ENCODE data around the gene EDIL3. TPM values are rescaled to one million over a fixed set of nuclear protein-coding genes. Genes with fewer than 3 reads are reported as not detected.
"Not testable (repeated sequence)": the region's sequence is repeated elsewhere in the genome, so short reads cannot be mapped to it uniquely, and the experiment has no call there.

EDIL3 gene
- total and polyA plus RNA-seq, 9 donors: 7.6 to 18.3 (median 11.6) TPM

GRCh38 chr5:84059672-84060071 is 325.0 kb downstream of the EDIL3 start:
- no peak for DNase-seq
- Histone ChIP-seq H3K27me3 (ENCODE audit: control insufficient read depth, insufficient read depth, low read length) (no peaks in the 10 kb centered on the region), H3K9me3 (replicated peaks; ENCODE audit: control insufficient read depth, low read depth, low read length) (no peaks in the 10 kb centered on the region), H3K4me3 (ENCODE audit: low read length) (no peak overlapping the region), H3K27ac (ENCODE audit: low read length) (no peak overlapping the region), H3K4me1 (ENCODE audit: control insufficient read depth, insufficient read depth, low read length) (no peaks in the 10 kb centered on the region), H3K36me3 (ENCODE audit: control insufficient read depth, insufficient read depth, low read length) (no peaks in the 10 kb centered on the region)
- no CpG with 5 or more reads among the region's 2 CpGs for WGBS (ENCODE audit: insufficient coverage)

DNA sequence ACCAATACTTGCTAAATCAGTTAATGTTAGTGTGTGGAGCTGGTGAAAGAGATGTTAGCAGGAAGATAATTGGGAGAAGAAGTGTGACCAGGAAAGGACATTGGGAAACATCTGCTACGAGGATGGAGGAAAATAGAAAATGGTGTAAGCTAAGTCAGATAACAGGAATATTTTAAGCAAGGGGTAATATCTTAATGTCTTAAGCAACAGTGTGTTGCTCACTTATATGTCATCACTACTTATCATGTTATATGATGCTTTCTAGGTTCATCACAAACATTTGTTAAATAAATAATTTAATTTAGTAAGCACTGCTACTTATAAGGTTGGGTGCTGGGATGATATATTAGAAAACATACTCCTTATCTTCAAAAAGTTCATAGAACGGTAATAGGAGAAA is 326.1 kb downstream of the EDIL3 start:
- Histone ChIP-seq H3K27me3 (ENCODE audit: control insufficient read depth, insufficient read depth, low read length) (no peaks in the 10 kb centered on the region), H3K36me3 (ENCODE audit: control insufficient read depth, insufficient read depth, low read length) (no peaks in the 10 kb centered on the region), H3K9me3 (replicated peaks; ENCODE audit: control insufficient read depth, low read depth, low read length) (no peaks in the 10 kb centered on the region), H3K27ac (ENCODE audit: low read length) (no peak overlapping the region), H3K4me1 (ENCODE audit: control insufficient read depth, insufficient read depth, low read length) (no peaks in the 10 kb centered on the region), H3K4me3 (ENCODE audit: low read length) (no peak overlapping the region)
- no peak for DNase-seq
- WGBS (ENCODE audit: insufficient coverage): no CpG with 5 or more reads among the region's 2 CpGs

DNA sequence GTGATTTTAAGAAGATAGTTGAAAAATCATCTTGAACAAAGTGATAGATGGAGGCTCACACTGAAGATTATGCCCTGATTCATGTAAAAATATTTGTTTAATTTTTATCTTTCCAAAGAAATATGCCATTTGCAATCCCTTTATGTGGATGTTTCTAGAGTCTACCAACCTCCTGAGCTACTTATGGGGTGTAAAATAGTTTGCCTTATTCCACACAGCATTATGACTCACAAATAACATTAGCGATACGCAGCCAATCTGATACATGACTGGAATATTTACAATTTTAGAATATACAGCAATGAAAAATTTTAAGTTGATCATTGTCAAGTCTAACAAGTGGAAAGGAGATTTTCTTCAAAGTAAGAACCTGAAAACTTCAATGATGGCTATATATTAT is 327.5 kb downstream of the EDIL3 start:
- no CpG with 5 or more reads among the region's 2 CpGs for WGBS (ENCODE audit: insufficient coverage)
- Histone ChIP-seq H3K27me3 (ENCODE audit: control insufficient read depth, insufficient read depth, low read length) (no peaks in the 10 kb centered on the region), H3K4me3 (ENCODE audit: low read length) (no peak overlapping the region), H3K27ac (ENCODE audit: low read length) (no peak overlapping the region), H3K36me3 (ENCODE audit: control insufficient read depth, insufficient read depth, low read length) (no peaks in the 10 kb centered on the region), H3K4me1 (ENCODE audit: control insufficient read depth, insufficient read depth, low read length) (no peaks in the 10 kb centered on the region), H3K9me3 (replicated peaks; ENCODE audit: control insufficient read depth, low read depth, low read length) (no peaks in the 10 kb centered on the region)
- DNase-seq: no peak

- no peak for DNase-seq
- 88% methylated on average over 1 of the region's 3 CpGs for WGBS (ENCODE audit: insufficient coverage)
- Histone ChIP-seq H3K27ac (ENCODE audit: low read length) (no peak overlapping the region), H3K9me3 (replicated peaks; ENCODE audit: control insufficient read depth, low read depth, low read length) (peaks cover 2% of the 10 kb centered on the region), H3K4me3 (ENCODE audit: low read length) (no peak overlapping the region), H3K27me3 (ENCODE audit: control insufficient read depth, insufficient read depth, low read length) (no peaks in the 10 kb centered on the region), H3K4me1 (ENCODE audit: control insufficient read depth, insufficient read depth, low read length) (no peaks in the 10 kb centered on the region), H3K36me3 (ENCODE audit: control insufficient read depth, insufficient read depth, low read length) (no peaks in the 10 kb centered on the region)
Measured at GRCh38 chr5:84045964-84046363, 338.7 kb downstream of the EDIL3 start.

DNA sequence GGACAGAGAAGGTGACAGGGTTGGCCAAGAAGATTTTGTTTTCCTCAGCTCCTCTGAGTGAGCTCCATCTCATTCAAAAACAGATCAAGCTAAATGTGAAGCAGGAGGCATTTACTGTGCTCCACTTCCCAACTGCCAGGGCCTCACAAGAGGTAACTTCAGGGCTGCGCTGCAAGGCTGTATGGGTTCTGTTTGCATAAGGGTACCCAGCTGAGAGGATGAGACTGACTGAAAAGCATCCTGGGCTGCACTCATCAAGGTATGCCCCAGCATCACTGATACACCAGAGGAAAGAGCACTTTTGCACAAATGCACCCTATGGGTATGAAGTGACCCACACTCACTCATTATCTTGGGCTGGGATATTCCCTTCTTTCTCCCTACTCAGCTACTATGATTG is 347.8 kb downstream of the EDIL3 start:
- H3K27ac ChIP-seq (ENCODE audit: low read length): no peak overlapping the region

DNA sequence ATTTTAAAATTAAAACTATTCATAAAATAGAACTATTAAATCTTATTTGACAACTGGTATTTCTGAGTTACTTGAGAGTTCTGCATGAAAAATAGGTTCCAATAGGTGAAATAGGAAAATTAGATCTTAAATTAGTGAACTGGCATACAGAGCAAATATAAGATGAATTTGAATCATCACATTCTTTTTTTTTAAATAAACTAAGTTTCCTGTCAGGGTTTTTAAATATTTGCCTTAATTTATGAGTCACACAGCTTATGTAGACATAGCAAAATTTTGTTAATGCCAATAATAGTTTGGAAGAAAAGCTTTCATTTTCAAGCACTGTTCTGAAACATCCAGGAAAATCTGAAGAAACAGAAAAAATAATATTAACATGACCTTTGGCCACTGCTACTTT is 352.4 kb downstream of the EDIL3 start:
- Histone ChIP-seq H3K27me3 (ENCODE audit: control insufficient read depth, insufficient read depth, low read length) (no peaks in the 10 kb centered on the region), H3K27ac (ENCODE audit: low read length) (no peak overlapping the region), H3K4me3 (ENCODE audit: low read length) (no peak overlapping the region), H3K36me3 (ENCODE audit: control insufficient read depth, insufficient read depth, low read length) (no peaks in the 10 kb centered on the region), H3K4me1 (ENCODE audit: control insufficient read depth, insufficient read depth, low read length) (no peaks in the 10 kb centered on the region), H3K9me3 (replicated peaks; ENCODE audit: control insufficient read depth, low read depth, low read length) (no peaks in the 10 kb centered on the region)
- DNase-seq: no peak

More for the DNA sequence above, 347.8 kb downstream of the EDIL3 start:
- WGBS (ENCODE audit: insufficient coverage): no CpG with 5 or more reads among the region's 1 CpG
- DNase-seq: no peak
- no peaks in the 10 kb centered on the region for H3K4me1 ChIP-seq (ENCODE audit: control insufficient read depth, insufficient read depth, low read length)
- no peaks in the 10 kb centered on the region for H3K36me3 ChIP-seq (ENCODE audit: control insufficient read depth, insufficient read depth, low read length)
- no peak overlapping the region for H3K4me3 ChIP-seq (ENCODE audit: low read length)
- H3K27me3 ChIP-seq (ENCODE audit: control insufficient read depth, insufficient read depth, low read length): no peaks in the 10 kb centered on the region
- H3K9me3 ChIP-seq (replicated peaks; ENCODE audit: control insufficient read depth, low read depth, low read length): no peaks in the 10 kb centered on the region

- DNase-seq: no peak
- WGBS (ENCODE audit: insufficient coverage): 100% methylated on average over 1 of the region's 4 CpGs
- Histone ChIP-seq H3K9me3 (replicated peaks; ENCODE audit: control insufficient read depth, low read depth, low read length) (no peaks in the 10 kb centered on the region), H3K36me3 (ENCODE audit: control insufficient read depth, insufficient read depth, low read length) (no peaks in the 10 kb centered on the region), H3K27me3 (ENCODE audit: control insufficient read depth, insufficient read depth, low read length) (no peaks in the 10 kb centered on the region), H3K27ac (ENCODE audit: low read length) (no peak overlapping the region), H3K4me3 (ENCODE audit: low read length) (no peak overlapping the region), H3K4me1 (ENCODE audit: control insufficient read depth, insufficient read depth, low read length) (no peaks in the 10 kb centered on the region)
Measured at GRCh38 chr5:84028093-84028492, 356.6 kb downstream of the EDIL3 start.

- H3K4me1 ChIP-seq (ENCODE audit: control insufficient read depth, insufficient read depth, low read length); H3K36me3 ChIP-seq (ENCODE audit: control insufficient read depth, insufficient read depth, low read length); H3K9me3 ChIP-seq (replicated peaks; ENCODE audit: control insufficient read depth, low read depth, low read length); H3K4me3 ChIP-seq (ENCODE audit: low read length); DNase-seq; H3K27me3 ChIP-seq (ENCODE audit: control insufficient read depth, insufficient read depth, low read length); H3K27ac ChIP-seq (ENCODE audit: low read length): not testable (repeated sequence)
- WGBS (ENCODE audit: insufficient coverage): 67% methylated on average over 2 of the region's 3 CpGs
Measured at GRCh38 chr5:84018521-84018920, 366.2 kb downstream of the EDIL3 start.

- DNase-seq: no peak
- Histone ChIP-seq H3K27me3 (ENCODE audit: control insufficient read depth, insufficient read depth, low read length) (no peaks in the 10 kb centered on the region), H3K9me3 (replicated peaks; ENCODE audit: control insufficient read depth, low read depth, low read length) (no peaks in the 10 kb centered on the region), H3K4me1 (ENCODE audit: control insufficient read depth, insufficient read depth, low read length) (no peaks in the 10 kb centered on the region), H3K4me3 (ENCODE audit: low read length) (no peak overlapping the region), H3K36me3 (ENCODE audit: control insufficient read depth, insufficient read depth, low read length) (no peaks in the 10 kb centered on the region), H3K27ac (ENCODE audit: low read length) (no peak overlapping the region)
- no CpG with 5 or more reads among the region's 4 CpGs for WGBS (ENCODE audit: insufficient coverage)
Measured at GRCh38 chr5:84017523-84018172, 367.0 kb downstream of the EDIL3 start.

GRCh38 chr5:84016085-84016484 is 368.6 kb downstream of the EDIL3 start:
- Histone ChIP-seq H3K27ac (ENCODE audit: low read length) (no peak overlapping the region), H3K9me3 (replicated peaks; ENCODE audit: control insufficient read depth, low read depth, low read length) (no peaks in the 10 kb centered on the region), H3K36me3 (ENCODE audit: control insufficient read depth, insufficient read depth, low read length) (no peaks in the 10 kb centered on the region), H3K4me3 (ENCODE audit: low read length) (no peak overlapping the region), H3K27me3 (ENCODE audit: control insufficient read depth, insufficient read depth, low read length) (no peaks in the 10 kb centered on the region), H3K4me1 (ENCODE audit: control insufficient read depth, insufficient read depth, low read length) (no peaks in the 10 kb centered on the region)
- no peak for DNase-seq
- no CpG with 5 or more reads among the region's 3 CpGs for WGBS (ENCODE audit: insufficient coverage)

- Histone ChIP-seq H3K27me3 (ENCODE audit: control insufficient read depth, insufficient read depth, low read length) (no peaks in the 10 kb centered on the region), H3K27ac (ENCODE audit: low read length) (no peak overlapping the region), H3K4me1 (ENCODE audit: control insufficient read depth, insufficient read depth, low read length) (no peaks in the 10 kb centered on the region), H3K36me3 (ENCODE audit: control insufficient read depth, insufficient read depth, low read length) (no peaks in the 10 kb centered on the region), H3K4me3 (ENCODE audit: low read length) (no peak overlapping the region), H3K9me3 (replicated peaks; ENCODE audit: control insufficient read depth, low read depth, low read length) (no peaks in the 10 kb centered on the region)
- no peak for DNase-seq
Measured at GRCh38 chr5:84014966-84015365, 369.7 kb downstream of the EDIL3 start.
